Upper lobe of left lung (tissue), 6 donors: ENCODE results near the gene PDE11A. TPM values are rescaled to one million over a fixed set of nuclear protein-coding genes. Genes with fewer than 3 reads are reported as not detected.

Experiments used
- ATAC-seq, 2 donors: fragments of 200-7000 bp; cut with Tn5 transposase; one replicate each; pipeline ENCODE4 v1.9.1; 2022; ENCODE audit warnings: mild to moderate bottlenecking in 2 of 2, moderate library complexity in 2 of 2; ENCODE audit not compliant: low FRiP score in 2 of 2
- DNase-seq, 2 donors: peaks; one replicate each; pipeline ENCODE4 v3.0.0-alpha.2; 2019 to 2020
- H3K27ac ChIP-seq, 4 donors: fragments of 200-600 bp; sonication (generic); one replicate each; pipeline ENCODE4 v1.5.1; 2016 to 2019
- H3K27me3 ChIP-seq, 4 donors: fragments of 200-600 bp; sonication (generic); one replicate each; pipeline ENCODE4 v1.5.1; 2017 to 2019
- H3K36me3 ChIP-seq, 4 donors: fragments of 200-600 bp; sonication (generic); one replicate each; pipeline ENCODE4 v1.5.1; 2016 to 2019
- H3K4me1 ChIP-seq, 4 donors: fragments of 200-600 bp; sonication (generic); one replicate each; pipeline ENCODE4 v1.5.1; 2018 to 2019
- H3K4me3 ChIP-seq, 4 donors: fragments of 200-600 bp; sonication (generic); one replicate each; pipeline ENCODE4 v1.5.1; 2017 to 2019; ENCODE audit warnings: mild to moderate bottlenecking in 2 of 4, moderate library complexity in 1 of 4
- H3K9me3 ChIP-seq, 4 donors: fragments of 200-600 bp; sonication (generic); one replicate each; pipeline ENCODE4 v1.5.1; 2018 to 2019
- CTCF ChIP-seq, 6 experiments: fragments of 450-650 bp in 4 of 6; fragments of 200-600 bp in 2 of 6; sonication (generic) in 2 of 6; IDR thresholded peaks; one replicate each; pipeline ENCODE4 v1.5.1; 2016 to 2019; ENCODE audit warnings: antibody characterized with exemption in 6 of 6
- EP300 ChIP-seq, 4 donors: sonication (generic); formaldehyde crosslinking; IDR thresholded peaks; one replicate each; pipeline ENCODE4 v1.5.1; 2017; ENCODE audit warnings: antibody characterized with exemption in 4 of 4, control low read depth in 2 of 4
- POLR2A ChIP-seq, 4 donors: fragments of 450-650 bp; IDR thresholded peaks; one replicate each; pipeline ENCODE4 v1.5.1; 2016 to 2017; ENCODE audit warnings: antibody characterized with exemption in 4 of 4, mild to moderate bottlenecking in 2 of 4
- POLR2AphosphoS5 ChIP-seq, 2 donors: sonication (generic); formaldehyde crosslinking; IDR thresholded peaks; one replicate each; pipeline ENCODE4 v1.5.1; 2017; ENCODE audit warnings: antibody characterized with exemption in 2 of 2
- WGBS, 2 donors: methylation state at CpG; one replicate each; pipeline ENCODE4 v1.1.5; 2017 to 2018; 5-methylcytosine and 5-hydroxymethylcytosine counted together
- total RNA-seq, 6 donors: library from RNA; depleted of rRNA in 4 of 6; stranded (reverse); fragments of >200 nt in 4 of 6; gene quantifications; one replicate each; pipeline versions ENCODE4 v1.1.0 to v1.2.1, GENCODE V29; 2016 to 2021
- donor health status: DM: no; HTN: no; CAD: no; lungs with moderate emphysema.
- donor health status: DM: no; HTN: yes; CAD: no; lungs with severe emphysema.

The PDE11A gene
- total RNA-seq, 6 donors from 2014 or later: 0.03 to 0.57 (median 0.33) TPM; not detected in 3

GRCh38 chr2:177881921-177882320 is 190.7 kb downstream of the PDE11A start:
- Histone ChIP-seq H3K4me3 (no peak overlapping the region), H3K36me3 (no peaks in the 10 kb centered on the region), H3K4me1 (no peaks in the 10 kb centered on the region), H3K27me3 (no peaks in the 10 kb centered on the region), H3K27ac (no peak overlapping the region), H3K9me3 (no peaks in the 10 kb centered on the region)
- 79 to 82% methylated on average over 2 of the region's 2 CpGs for WGBS, 2 donors
- DNase-seq: no peak
- TF ChIP-seq EP300 (IDR thresholded peaks at IDR 0.05) (no peak), POLR2A (IDR thresholded peaks at IDR 0.05) (no peak), POLR2AphosphoS5 (IDR thresholded peaks at IDR 0.05) (no peak), CTCF (IDR thresholded peaks at IDR 0.05) (no peak)
- ATAC-seq: no peak

- TF ChIP-seq CTCF (IDR thresholded peaks at IDR 0.05) (no peak), POLR2A (IDR thresholded peaks at IDR 0.05) (no peak), EP300 (IDR thresholded peaks at IDR 0.05) (no peak), POLR2AphosphoS5 (IDR thresholded peaks at IDR 0.05) (no peak)
These were observed 191.4 kb downstream of the PDE11A start for GRCh38 chr2:177881008-177881747.

GRCh38 chr2:177880285-177880684 is 192.3 kb downstream of the PDE11A start:
- Histone ChIP-seq H3K27ac (no peak overlapping the region), H3K4me3 (no peak overlapping the region), H3K27me3 (no peaks in the 10 kb centered on the region), H3K4me1 (no peaks in the 10 kb centered on the region), H3K9me3 (no peaks in the 10 kb centered on the region), H3K36me3 (no peaks in the 10 kb centered on the region)
- 98% methylated on average over 2 of the region's 2 CpGs; no CpG with 5 or more reads in 1 of the 2 donors for WGBS, 2 donors
- TF ChIP-seq EP300 (IDR thresholded peaks at IDR 0.05) (no peak), POLR2A (IDR thresholded peaks at IDR 0.05) (no peak), POLR2AphosphoS5 (IDR thresholded peaks at IDR 0.05) (no peak), CTCF (IDR thresholded peaks at IDR 0.05) (no peak)
- DNase-seq: no peak
- ATAC-seq: no peak

More at GRCh38 chr2:177881008-177881747, 191.4 kb downstream of the PDE11A start:
- Histone ChIP-seq H3K4me3 (no peak overlapping the region), H3K9me3 (no peaks in the 10 kb centered on the region), H3K27me3 (no peaks in the 10 kb centered on the region), H3K36me3 (no peaks in the 10 kb centered on the region), H3K4me1 (no peaks in the 10 kb centered on the region), H3K27ac (no peak overlapping the region)
- 74 to 90% methylated on average over 2 of the region's 2 CpGs for WGBS, 2 donors
- no peak for DNase-seq
- no peak for ATAC-seq

GRCh38 chr2:177876950-177877349 is 195.6 kb downstream of the PDE11A start:
- TF ChIP-seq POLR2AphosphoS5 (IDR thresholded peaks at IDR 0.05): no peak
- no peak for TF ChIP-seq CTCF (IDR thresholded peaks at IDR 0.05)
- TF ChIP-seq EP300 (IDR thresholded peaks at IDR 0.05): no peak
- no peak for TF ChIP-seq POLR2A (IDR thresholded peaks at IDR 0.05)
- WGBS, 2 donors: 80 to 87% methylated on average over 8 of the region's 8 CpGs
- Histone ChIP-seq H3K4me3 (no peak overlapping the region), H3K27me3 (no peaks in the 10 kb centered on the region), H3K4me1 (no peaks in the 10 kb centered on the region), H3K36me3 (no peaks in the 10 kb centered on the region), H3K9me3 (no peaks in the 10 kb centered on the region), H3K27ac (no peak overlapping the region)
- DNase-seq (peak in 1 of 2 donors; percentile 19), ATAC-seq (no peak)

- H3K27ac ChIP-seq: no peak overlapping the region
- 89 to 91% methylated on average over 4 of the region's 4 CpGs for WGBS, 2 donors
- H3K27me3 ChIP-seq: no peaks in the 10 kb centered on the region
- DNase-seq (no peak), ATAC-seq (no peak)
- H3K36me3 ChIP-seq: no peaks in the 10 kb centered on the region
- no peak overlapping the region for H3K4me3 ChIP-seq
- no peaks in the 10 kb centered on the region for H3K9me3 ChIP-seq
- TF ChIP-seq POLR2AphosphoS5 (IDR thresholded peaks at IDR 0.05): no peak
- TF ChIP-seq CTCF (IDR thresholded peaks at IDR 0.05): no peak
- no peak for TF ChIP-seq EP300 (IDR thresholded peaks at IDR 0.05)
- TF ChIP-seq POLR2A (IDR thresholded peaks at IDR 0.05): no peak
- H3K4me1 ChIP-seq: no peaks in the 10 kb centered on the region
These were observed 197.9 kb downstream of the PDE11A start for GRCh38 chr2:177874686-177875085.
